Activated B cell treated with CpG ODN at 0.5 μM for 24 hours (primary cell): ENCODE results near the gene ELAC2. TPM values are rescaled to one million over a fixed set of nuclear protein-coding genes. Genes with fewer than 3 reads are reported as not detected.

Source experiments
- ATAC-seq: fragments of 200-7000 bp; cut with Tn5 transposase; one replicate; pipeline ENCODE4 v1.10.0; 2021; ENCODE audit warnings: low read depth, mild to moderate bottlenecking, moderate library complexity
- CTCF ChIA-PET: fragments of 350-600 bp; sonication (Branson Sonifier 250); formaldehyde crosslinking; loops from one replicate; lab custom pipeline; 2021; ENCODE audit warnings: antibody characterized with exemption; lab: Charles Lee
- POLR2A ChIA-PET: fragments of 350-600 bp; sonication (Branson Sonifier 250); formaldehyde crosslinking; loops from one replicate; lab custom pipeline; 2021; ENCODE audit warnings: antibody characterized with exemption; lab: Charles Lee
- DNase-seq: peaks from one replicate; pipeline ENCODE4 v3.0.0; 2022
- H3K27ac Mint-ChIP-seq: one replicate; pipeline ENCODE4 v1.8.0; 2020; ENCODE audit warnings: mixed read lengths
- H3K27me3 Mint-ChIP-seq: one replicate; pipeline ENCODE4 v1.8.0; 2021; ENCODE audit warnings: mixed read lengths
- H3K36me3 Mint-ChIP-seq: one replicate; pipeline ENCODE4 v1.8.0; 2021; ENCODE audit warnings: low read depth, mixed read lengths
- H3K4me1 Mint-ChIP-seq: one replicate; pipeline ENCODE4 v1.8.0; 2021; ENCODE audit warnings: mixed read lengths
- H3K4me3 Mint-ChIP-seq: one replicate; pipeline ENCODE4 v1.8.0; 2020; ENCODE audit warnings: mild to moderate bottlenecking, mixed read lengths
- H3K9me3 Mint-ChIP-seq: one replicate; pipeline ENCODE4 v1.8.0; 2020; ENCODE audit warnings: mixed read lengths
- intact Hi-C: fragments of 100-400 bp; cut with micrococcal nuclease; formaldehyde crosslinking; loops from one replicate; pipeline ENCODE4 v1.15.1; 2024
- total RNA-seq: library from RNA; stranded (reverse); gene quantifications from 2 replicates; pipeline ENCODE4 v1.2.3, GENCODE V29; 2022
- TF ChIP-seq, protein P1 (sequence below): fragments of 200-600 bp; IDR thresholded peaks from one replicate; pipeline ENCODE4 v1.8.0; 2022; ENCODE audit warnings: antibody characterized with exemption, mild to moderate bottlenecking

Gene ELAC2, protein sequence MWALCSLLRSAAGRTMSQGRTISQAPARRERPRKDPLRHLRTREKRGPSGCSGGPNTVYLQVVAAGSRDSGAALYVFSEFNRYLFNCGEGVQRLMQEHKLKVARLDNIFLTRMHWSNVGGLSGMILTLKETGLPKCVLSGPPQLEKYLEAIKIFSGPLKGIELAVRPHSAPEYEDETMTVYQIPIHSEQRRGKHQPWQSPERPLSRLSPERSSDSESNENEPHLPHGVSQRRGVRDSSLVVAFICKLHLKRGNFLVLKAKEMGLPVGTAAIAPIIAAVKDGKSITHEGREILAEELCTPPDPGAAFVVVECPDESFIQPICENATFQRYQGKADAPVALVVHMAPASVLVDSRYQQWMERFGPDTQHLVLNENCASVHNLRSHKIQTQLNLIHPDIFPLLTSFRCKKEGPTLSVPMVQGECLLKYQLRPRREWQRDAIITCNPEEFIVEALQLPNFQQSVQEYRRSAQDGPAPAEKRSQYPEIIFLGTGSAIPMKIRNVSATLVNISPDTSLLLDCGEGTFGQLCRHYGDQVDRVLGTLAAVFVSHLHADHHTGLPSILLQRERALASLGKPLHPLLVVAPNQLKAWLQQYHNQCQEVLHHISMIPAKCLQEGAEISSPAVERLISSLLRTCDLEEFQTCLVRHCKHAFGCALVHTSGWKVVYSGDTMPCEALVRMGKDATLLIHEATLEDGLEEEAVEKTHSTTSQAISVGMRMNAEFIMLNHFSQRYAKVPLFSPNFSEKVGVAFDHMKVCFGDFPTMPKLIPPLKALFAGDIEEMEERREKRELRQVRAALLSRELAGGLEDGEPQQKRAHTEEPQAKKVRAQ
- total RNA-seq: 90.3 and 90.6 TPM in 2 replicates

DNA sequence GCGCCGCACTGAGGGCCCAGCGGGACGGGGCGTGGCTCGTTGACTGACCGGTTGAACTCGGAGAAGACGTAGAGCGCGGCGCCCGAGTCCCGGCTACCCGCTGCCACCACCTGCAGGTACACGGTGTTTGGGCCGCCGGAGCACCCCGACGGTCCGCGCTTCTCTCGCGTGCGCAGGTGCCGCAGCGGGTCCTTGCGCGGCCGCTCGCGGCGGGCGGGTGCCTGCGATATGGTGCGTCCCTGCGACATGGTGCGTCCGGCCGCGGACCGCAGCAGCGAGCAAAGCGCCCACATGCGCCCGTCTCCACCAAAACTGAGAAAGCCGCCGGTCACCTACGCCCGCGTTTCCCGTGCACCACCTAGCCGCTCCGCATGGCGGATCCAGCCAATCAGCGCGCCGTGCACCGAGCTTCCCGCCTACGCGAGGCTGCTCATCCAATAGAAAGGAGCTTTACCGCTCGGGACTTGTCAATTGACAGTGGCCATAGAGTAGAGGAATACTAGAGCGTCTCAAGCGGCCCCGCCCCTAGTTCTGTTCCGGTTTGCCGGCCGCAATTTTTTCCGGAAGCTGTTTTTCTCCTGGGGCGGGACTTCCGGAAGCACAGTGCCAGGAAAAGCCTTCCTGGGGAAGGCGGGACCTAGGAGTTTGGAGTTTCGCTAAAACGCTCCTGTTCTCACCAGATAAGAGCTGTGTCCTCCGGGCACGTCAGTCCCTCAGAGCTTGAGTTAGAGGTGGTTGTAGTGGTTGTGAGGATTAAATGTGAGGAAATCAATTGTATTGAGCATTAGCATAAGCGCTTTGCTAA lies at the start of gene ELAC2:
Gene ELAC2 (minus strand): TSS at position 373 of the 805 bp plus-strand sequence. CDS start 80 bp downstream, at position 293.
- TF ChIP-seq, protein P1, sequence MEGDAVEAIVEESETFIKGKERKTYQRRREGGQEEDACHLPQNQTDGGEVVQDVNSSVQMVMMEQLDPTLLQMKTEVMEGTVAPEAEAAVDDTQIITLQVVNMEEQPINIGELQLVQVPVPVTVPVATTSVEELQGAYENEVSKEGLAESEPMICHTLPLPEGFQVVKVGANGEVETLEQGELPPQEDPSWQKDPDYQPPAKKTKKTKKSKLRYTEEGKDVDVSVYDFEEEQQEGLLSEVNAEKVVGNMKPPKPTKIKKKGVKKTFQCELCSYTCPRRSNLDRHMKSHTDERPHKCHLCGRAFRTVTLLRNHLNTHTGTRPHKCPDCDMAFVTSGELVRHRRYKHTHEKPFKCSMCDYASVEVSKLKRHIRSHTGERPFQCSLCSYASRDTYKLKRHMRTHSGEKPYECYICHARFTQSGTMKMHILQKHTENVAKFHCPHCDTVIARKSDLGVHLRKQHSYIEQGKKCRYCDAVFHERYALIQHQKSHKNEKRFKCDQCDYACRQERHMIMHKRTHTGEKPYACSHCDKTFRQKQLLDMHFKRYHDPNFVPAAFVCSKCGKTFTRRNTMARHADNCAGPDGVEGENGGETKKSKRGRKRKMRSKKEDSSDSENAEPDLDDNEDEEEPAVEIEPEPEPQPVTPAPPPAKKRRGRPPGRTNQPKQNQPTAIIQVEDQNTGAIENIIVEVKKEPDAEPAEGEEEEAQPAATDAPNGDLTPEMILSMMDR: no peak
- ChIA-PET CTCF (interaction anchor here (0.8 to 9.1 kb wide), 6 partner anchors 9 to 837 kb away, joined by 3 to 107 read pairs (median 4); no protein-coding TSS in a partner anchor), POLR2A (interaction anchor here (0.5 to 1.9 kb wide), 14 partner anchors 8 to 1284 kb away, joined by 3 to 25 read pairs (median 4); partner anchors contain the start of genes ARHGAP44, MAP2K4 and ZNF18)
- Mint-ChIP-seq H3K4me1 (peaks cover 17% of the 10 kb centered on the region), H3K4me3 (peak within 1 kb of the TSS; percentile 98), H3K36me3 (peaks cover 48% of the 10 kb centered on the region), H3K27me3 (peaks cover 2% of the 10 kb centered on the region), H3K9me3 (no peaks in the 10 kb centered on the region), H3K27ac (peak within 1 kb of the TSS; percentile 96)
- DNase-seq (peak; percentile 88), ATAC-seq (peak; percentile 98)
- intact Hi-C loops: loop anchor here (1.0 to 10.0 kb wide), 6 partner anchors 13 to 1021 kb away; partner anchors contain the start of genes MAP2K4 and ZNF18

DNA sequence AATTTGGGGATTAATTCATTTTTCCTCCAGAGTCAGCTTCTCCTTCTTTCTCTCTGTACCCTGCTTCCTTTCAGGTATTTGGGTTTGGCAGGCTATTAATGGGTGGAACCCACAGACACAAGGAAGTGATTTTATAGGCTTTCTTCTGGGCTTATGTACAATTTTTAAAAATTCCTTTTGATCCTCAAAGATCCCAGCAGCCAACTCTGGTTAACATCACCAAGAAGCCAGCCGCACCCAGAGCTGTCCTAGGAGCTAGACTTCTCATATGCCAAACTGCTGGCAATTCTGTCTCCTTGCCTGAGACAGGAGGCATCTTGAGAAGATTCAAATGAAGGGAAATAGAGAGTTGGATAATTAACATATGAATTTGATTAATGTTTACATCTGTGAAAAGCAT lies 47.2 kb upstream of the ELAC2 start:
- H3K4me1 Mint-ChIP-seq: no peaks in the 10 kb centered on the region
- no peak overlapping the region for H3K27ac Mint-ChIP-seq
- TF ChIP-seq, protein P1: no peak
- H3K36me3 Mint-ChIP-seq: no peaks in the 10 kb centered on the region
- POLR2A ChIA-PET: no interaction called here
- DNase-seq (no peak), ATAC-seq (no peak)
- H3K4me3 Mint-ChIP-seq: no peak overlapping the region
- intact Hi-C loops: no loop called here
- CTCF ChIA-PET: no interaction called here
- peaks cover 9% of the 10 kb centered on the region for H3K9me3 Mint-ChIP-seq
- H3K27me3 Mint-ChIP-seq: peaks cover 2% of the 10 kb centered on the region

DNA sequence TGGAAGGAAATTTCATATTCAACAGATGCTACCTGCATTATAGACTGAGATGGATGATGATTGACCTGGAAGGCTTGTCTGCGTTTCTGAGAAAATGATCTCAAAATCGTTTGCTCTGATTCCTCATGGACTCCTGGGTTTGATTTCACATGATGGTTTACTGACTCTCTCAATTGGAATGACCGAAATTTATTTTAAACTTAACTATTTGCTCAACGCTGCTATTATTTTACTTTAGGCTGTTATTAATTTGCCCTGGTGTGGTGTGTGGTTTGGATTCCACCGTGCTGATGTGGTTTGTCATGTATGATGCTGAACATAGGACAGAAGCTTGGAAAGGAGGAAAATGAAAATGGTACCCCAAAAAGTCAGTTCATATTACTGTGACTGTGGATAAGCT lies 37.3 kb upstream of the ELAC2 start:
- DNase-seq (no peak), ATAC-seq (no peak)
- CTCF ChIA-PET: no interaction called here
- Mint-ChIP-seq H3K9me3 (no peaks in the 10 kb centered on the region), H3K27ac (no peak overlapping the region), H3K4me1 (no peaks in the 10 kb centered on the region), H3K4me3 (no peak overlapping the region), H3K36me3 (no peaks in the 10 kb centered on the region), H3K27me3 (peaks cover 5% of the 10 kb centered on the region)
- intact Hi-C loops: no loop called here
- TF ChIP-seq, protein P1: no peak
- POLR2A ChIA-PET: no interaction called here

DNA sequence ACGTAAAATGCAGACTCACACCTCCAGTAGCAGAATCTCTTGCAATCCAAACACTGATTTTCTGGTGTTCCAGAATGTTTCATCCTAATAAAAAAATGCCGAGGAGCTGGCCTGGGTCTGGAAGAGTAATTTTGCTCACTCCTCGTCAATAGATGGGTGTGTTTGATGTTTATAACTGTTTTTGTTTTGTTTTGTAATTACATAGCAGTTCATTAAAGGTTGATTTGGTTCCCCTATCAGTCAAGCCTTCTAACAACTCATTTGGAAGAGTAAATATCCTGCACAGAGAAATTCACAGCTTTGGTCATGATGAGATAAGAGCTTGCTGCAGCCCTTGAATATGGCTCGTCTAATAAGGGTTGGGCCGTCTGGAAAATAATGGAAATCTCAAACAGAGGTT lies 36.8 kb upstream of the ELAC2 start:
- TF ChIP-seq, protein P1: no peak
- Mint-ChIP-seq H3K4me1 (no peaks in the 10 kb centered on the region), H3K27ac (no peak overlapping the region), H3K9me3 (no peaks in the 10 kb centered on the region), H3K27me3 (peaks cover 5% of the 10 kb centered on the region), H3K36me3 (no peaks in the 10 kb centered on the region), H3K4me3 (no peak overlapping the region)
- intact Hi-C loops: no loop called here
- no peak for ATAC-seq
- POLR2A ChIA-PET: no interaction called here
- CTCF ChIA-PET: no interaction called here
- DNase-seq: no peak
